ENCODE data around the gene RAB25.
"Not testable (repeated sequence)": the region's sequence is repeated elsewhere in the genome, so short reads cannot be mapped to it uniquely, and the experiment has no call there.

The RAB25 gene

GRCh38 chr1:156108057-156108456 is 47.1 kb downstream of the RAB25 start:
- peaks cover 24% of the 10 kb centered on the region for H3K4me1 Mint-ChIP-seq
- peak overlapping the region; percentile 98 for H3K27ac Mint-ChIP-seq
- no peaks in the 10 kb centered on the region for H3K27me3 Mint-ChIP-seq
- ATAC-seq (ENCODE audit: low read depth) (no peak), DNase-seq (ENCODE audit: low spot score in 2 of 2) (no peak)
- H3K4me3 Mint-ChIP-seq = no peak overlapping the region
- H3K36me3 Mint-ChIP-seq = no peaks in the 10 kb centered on the region
- no peaks in the 10 kb centered on the region for H3K9me3 Mint-ChIP-seq

- Mint-ChIP-seq H3K9me3 (no peaks in the 10 kb centered on the region), H3K4me1 (peaks cover 18% of the 10 kb centered on the region), H3K4me3 (no peak overlapping the region), H3K27me3 (no peaks in the 10 kb centered on the region), H3K27ac (peak overlapping the region; percentile 98), H3K36me3 (no peaks in the 10 kb centered on the region)
- ATAC-seq (ENCODE audit: low read depth) (no peak), DNase-seq (ENCODE audit: low spot score in 2 of 2) (no peak)
Observed at GRCh38 chr1:156108664-156109241, 47.8 kb downstream of the RAB25 start.

GRCh38 chr1:156110252-156110651 is 49.3 kb downstream of the RAB25 start:
- ATAC-seq (ENCODE audit: low read depth) (no peak), DNase-seq (ENCODE audit: low spot score in 2 of 2) (no peak)
- Mint-ChIP-seq H3K27me3 (peaks cover 5% of the 10 kb centered on the region), H3K4me3 (no peak overlapping the region), H3K27ac (peak overlapping the region; percentile 74), H3K36me3 (no peaks in the 10 kb centered on the region), H3K9me3 (no peaks in the 10 kb centered on the region), H3K4me1 (peaks cover 19% of the 10 kb centered on the region)

- Mint-ChIP-seq H3K4me3 (no peak overlapping the region), H3K4me1 (peaks cover 26% of the 10 kb centered on the region), H3K27ac (peak overlapping the region; percentile 25), H3K36me3 (no peaks in the 10 kb centered on the region), H3K9me3 (no peaks in the 10 kb centered on the region), H3K27me3 (peaks cover 8% of the 10 kb centered on the region)
- DNase-seq (ENCODE audit: low spot score in 2 of 2) (no peak), ATAC-seq (ENCODE audit: low read depth) (no peak)
Observed at GRCh38 chr1:156111355-156111962, 50.5 kb downstream of the RAB25 start.

- Mint-ChIP-seq H3K27ac (peak overlapping the region; percentile 98), H3K4me3 (no peak overlapping the region), H3K27me3 (peaks cover 8% of the 10 kb centered on the region), H3K36me3 (no peaks in the 10 kb centered on the region), H3K4me1 (peaks cover 24% of the 10 kb centered on the region), H3K9me3 (no peaks in the 10 kb centered on the region)
- DNase-seq (ENCODE audit: low spot score in 2 of 2) = no peak
- ATAC-seq (ENCODE audit: low read depth) = no peak
Observed at GRCh38 chr1:156112276-156113137, 51.5 kb downstream of the RAB25 start.

- peaks cover 10% of the 10 kb centered on the region for H3K27me3 Mint-ChIP-seq
- ATAC-seq (ENCODE audit: low read depth) = no peak
- no peaks in the 10 kb centered on the region for H3K9me3 Mint-ChIP-seq
- no peak for DNase-seq (ENCODE audit: low spot score in 2 of 2)
- peaks cover 24% of the 10 kb centered on the region for H3K4me1 Mint-ChIP-seq
- H3K27ac Mint-ChIP-seq = peak overlapping the region; percentile 98
- no peak overlapping the region for H3K4me3 Mint-ChIP-seq
- no peaks in the 10 kb centered on the region for H3K36me3 Mint-ChIP-seq
Observed at GRCh38 chr1:156113282-156113950, 52.5 kb downstream of the RAB25 start.

GRCh38 chr1:156114101-156114918 is 53.4 kb downstream of the RAB25 start, which contains the start of gene LMNA:
Gene LMNA, plus strand, starts transcription at chr1:156114711. Its CDS starts 208 bp downstream, at chr1:156114919.
- peak; percentile 61 to 66 for DNase-seq (ENCODE audit: low spot score in 2 of 2)
- H3K27me3 Mint-ChIP-seq = peaks cover 11% of the 10 kb centered on the region
- ATAC-seq (ENCODE audit: low read depth) = peak; percentile 80
- H3K4me1 Mint-ChIP-seq = peaks cover 21% of the 10 kb centered on the region
- H3K4me3 Mint-ChIP-seq = peak within 1 kb of the TSS; percentile 83
- H3K27ac Mint-ChIP-seq = peak within 1 kb of the TSS; percentile 98
- H3K36me3 Mint-ChIP-seq = no peaks in the 10 kb centered on the region
- H3K9me3 Mint-ChIP-seq = no peaks in the 10 kb centered on the region

GRCh38 chr1:156114919-156115513 is 54.1 kb downstream of the RAB25 start:
- H3K9me3 Mint-ChIP-seq = no peaks in the 10 kb centered on the region
- peaks cover 23% of the 10 kb centered on the region for H3K4me1 Mint-ChIP-seq
- ATAC-seq (ENCODE audit: low read depth) (peak; percentile 29), DNase-seq (ENCODE audit: low spot score in 2 of 2) (peak in 1 of 2 donors; percentile 61)
- H3K36me3 Mint-ChIP-seq = no peaks in the 10 kb centered on the region
- peaks cover 13% of the 10 kb centered on the region for H3K27me3 Mint-ChIP-seq
- H3K27ac Mint-ChIP-seq = peak overlapping the region; percentile 98
- H3K4me3 Mint-ChIP-seq = peak overlapping the region; percentile 83

- peaks cover 25% of the 10 kb centered on the region for H3K4me1 Mint-ChIP-seq
- H3K4me3 Mint-ChIP-seq = peak overlapping the region; percentile 83
- peaks cover 13% of the 10 kb centered on the region for H3K27me3 Mint-ChIP-seq
- no peak for DNase-seq (ENCODE audit: low spot score in 2 of 2)
- peak overlapping the region; percentile 98 for H3K27ac Mint-ChIP-seq
- H3K9me3 Mint-ChIP-seq = no peaks in the 10 kb centered on the region
- peak; percentile 11 for ATAC-seq (ENCODE audit: low read depth)
- no peaks in the 10 kb centered on the region for H3K36me3 Mint-ChIP-seq
Observed at GRCh38 chr1:156115514-156116374, 54.8 kb downstream of the RAB25 start.

- Mint-ChIP-seq H3K4me1 (peaks cover 25% of the 10 kb centered on the region), H3K4me3 (peak overlapping the region; percentile 83), H3K27ac (peak overlapping the region; percentile 98), H3K27me3 (peaks cover 13% of the 10 kb centered on the region)
- not testable (repeated sequence) for DNase-seq (ENCODE audit: low spot score in 2 of 2); H3K36me3 Mint-ChIP-seq; H3K9me3 Mint-ChIP-seq; ATAC-seq (ENCODE audit: low read depth)
Observed at GRCh38 chr1:156116731-156117130, 55.8 kb downstream of the RAB25 start.

GRCh38 chr1:156117414-156118176 is 56.6 kb downstream of the RAB25 start:
- no peak for DNase-seq (ENCODE audit: low spot score in 2 of 2)
- Mint-ChIP-seq H3K4me3 (no peak overlapping the region), H3K9me3 (no peaks in the 10 kb centered on the region), H3K36me3 (no peaks in the 10 kb centered on the region), H3K27me3 (peaks cover 13% of the 10 kb centered on the region), H3K4me1 (peaks cover 25% of the 10 kb centered on the region), H3K27ac (no peak overlapping the region)
- ATAC-seq (ENCODE audit: low read depth) = no peak

Data from memory B cell (primary cell).